ENCODE measurements around the gene DLGAP1.

- TF ChIP-seq POLR2A (IDR thresholded peaks at IDR 0.05; ENCODE audit: low read length) (no peak), GATA1 (IDR thresholded peaks at IDR 0.05; ENCODE audit: low read depth, low read length) (no peak)
Measured at GRCh38 chr18:3901042-3901441, 554.1 kb downstream of the DLGAP1 start.

Data from erythroblast (primary cell).